HEK293 (cell line): ENCODE data around the gene NCOA3.

ENCODE experiments used
- CTCF ChIA-PET: fragments of 350-600 bp; formaldehyde crosslinking; extraction: SDS; loops from one replicate; lab custom pipeline; 2021; ENCODE audit warnings: antibody characterized with exemption; lab: Yijun Ruan, JAX
- POLR2A ChIA-PET: fragments of 300-600 bp; formaldehyde crosslinking; extraction: SDS; loops from one replicate; lab custom pipeline; 2020; ENCODE audit warnings: antibody characterized with exemption, inconsistent platforms; lab: Yijun Ruan, JAX
- H3K27ac ChIP-seq: fragments of 200-500 bp; sonication (Bioruptor generic); 2 replicates; pipeline ENCODE4 v1.5.1; 2014; ENCODE audit warnings: low read depth, low read length, control low read depth, inconsistent platforms; ENCODE audit errors: extremely low read depth
- H3K36me3 ChIP-seq, 2 experiments: fragments of 200-500 bp in 1 of 2; sonication (Bioruptor generic) in 1 of 2; 1 replicate in 1 of 2; 2 replicates in 1 of 2; pipeline ENCODE4 v1.5.1; 2014 to 2017; ENCODE audit warnings: inconsistent platforms in 2 of 2, low read length in 2 of 2; ENCODE audit not compliant: control insufficient read depth in 2 of 2, insufficient read depth in 1 of 2
- H3K4me1 ChIP-seq: fragments of 200-500 bp; sonication (Bioruptor generic); 2 replicates; pipeline ENCODE4 v1.5.1; 2014; ENCODE audit warnings: mild to moderate bottlenecking, low read length, inconsistent platforms; ENCODE audit not compliant: control insufficient read depth, insufficient read depth
- H3K4me3 ChIP-seq: 2 replicates; pipeline ENCODE4 v1.5.1; 2011; ENCODE audit warnings: low read depth, mild to moderate bottlenecking, control low read depth, low read length, moderate library complexity
- H3K9me3 ChIP-seq: fragments of 200-500 bp; sonication (Bioruptor generic); 2 replicates; pipeline ENCODE4 v1.5.1; 2014; ENCODE audit warnings: low read depth, low read length, inconsistent platforms; ENCODE audit not compliant: control insufficient read depth, insufficient read depth
- ELK4 ChIP-seq: IDR thresholded peaks from 2 replicates; pipeline ENCODE4 v1.6.1; 2011; ENCODE audit warnings: mild to moderate bottlenecking, low read depth, low read length, borderline replicate concordance
- MEIS1 ChIP-seq: sonication (generic); formaldehyde crosslinking; IDR thresholded peaks from 2 replicates; pipeline ENCODE4 v1.8.1; 2022; ENCODE audit warnings: missing genetic modification reagents, mild to moderate bottlenecking, borderline replicate concordance
- PRDM10 ChIP-seq: fragments of 450-650 bp; formaldehyde crosslinking; IDR thresholded peaks from 2 replicates; pipeline ENCODE4 v1.5.1; 2016; ENCODE audit warnings: missing biosample characterization, missing genetic modification characterization
- SP2 ChIP-seq: fragments of 450-650 bp; formaldehyde crosslinking; IDR thresholded peaks from 2 replicates; pipeline ENCODE4 v1.5.1; 2016; ENCODE audit warnings: missing biosample characterization, missing genetic modification characterization
- SP3 ChIP-seq: fragments of 450-650 bp; formaldehyde crosslinking; IDR thresholded peaks from 2 replicates; pipeline ENCODE4 v1.5.1; 2016; ENCODE audit warnings: missing biosample characterization, missing genetic modification characterization
- TRIM28 ChIP-seq: IDR thresholded peaks from 2 replicates; pipeline ENCODE4 v1.6.1; 2011; ENCODE audit warnings: low read length, control low read depth, borderline replicate concordance
- TSHZ1 ChIP-seq: fragments of 450-650 bp; formaldehyde crosslinking; IDR thresholded peaks from 2 replicates; pipeline ENCODE4 v1.5.1; 2016; ENCODE audit warnings: missing biosample characterization, missing genetic modification characterization, borderline replicate concordance
- ZBTB26 ChIP-seq: fragments of 450-650 bp; formaldehyde crosslinking; optimal IDR thresholded peaks from 2 replicates; pipeline ENCODE3; 2016; ENCODE audit warnings: missing biosample characterization, mild to moderate bottlenecking, missing genetic modification characterization
- ZEB2 ChIP-seq: fragments of 450-650 bp; formaldehyde crosslinking; IDR thresholded peaks from 2 replicates; pipeline ENCODE4 v1.5.1; 2016; ENCODE audit warnings: missing biosample characterization, missing genetic modification characterization
- ZFP69B ChIP-seq: fragments of 450-650 bp; formaldehyde crosslinking; IDR thresholded peaks from 2 replicates; pipeline ENCODE4 v1.5.1; 2016; ENCODE audit warnings: missing biosample characterization, missing genetic modification characterization
- ZNF157 ChIP-seq: fragments of 450-650 bp; formaldehyde crosslinking; IDR thresholded peaks from 2 replicates; pipeline ENCODE4 v1.5.1; 2016; ENCODE audit warnings: missing biosample characterization, missing genetic modification characterization
- ZNF174 ChIP-seq: fragments of 450-650 bp; formaldehyde crosslinking; IDR thresholded peaks from 2 replicates; pipeline ENCODE4 v1.5.0; 2017; ENCODE audit warnings: missing biosample characterization, mild to moderate bottlenecking, missing genetic modification characterization
- ZNF223 ChIP-seq: fragments of 450-650 bp; formaldehyde crosslinking; IDR thresholded peaks from 2 replicates; pipeline ENCODE4 v1.5.1; 2016; ENCODE audit warnings: missing biosample characterization, missing genetic modification characterization
- ZNF302 ChIP-seq: fragments of 450-650 bp; formaldehyde crosslinking; IDR thresholded peaks from 2 replicates; pipeline ENCODE4 v1.5.1; 2016; ENCODE audit warnings: missing biosample characterization, missing genetic modification characterization, low read depth
- ZNF521 ChIP-seq: fragments of 450-650 bp; formaldehyde crosslinking; IDR thresholded peaks from 2 replicates; pipeline ENCODE4 v1.5.1; 2017; ENCODE audit warnings: missing biosample characterization, mild to moderate bottlenecking, missing genetic modification characterization
- ZNF560 ChIP-seq: fragments of 450-650 bp; formaldehyde crosslinking; IDR thresholded peaks from 2 replicates; pipeline ENCODE4 v1.5.1; 2017; ENCODE audit warnings: missing biosample characterization, missing genetic modification characterization, borderline replicate concordance
- ZNF76 ChIP-seq: fragments of 450-650 bp; formaldehyde crosslinking; IDR thresholded peaks from 2 replicates; pipeline ENCODE4; 2016; ENCODE audit warnings: low read depth, missing biosample characterization, missing genetic modification characterization, borderline replicate concordance
- ZSCAN18 ChIP-seq: fragments of 450-650 bp; formaldehyde crosslinking; IDR thresholded peaks from 2 replicates; pipeline ENCODE4 v1.5.1; 2016; ENCODE audit warnings: missing biosample characterization, missing genetic modification characterization

NCOA3 gene

GRCh38 chr20:47481330-47482216 lies 20.1 kb upstream of the NCOA3 start:
- TF ChIP-seq PRDM10 (0 out of 2 replicates have a peak, but pooled peaks have one; percentile 15), ZFP69B (tag by site-specific recombination) (no peak), TRIM28 (peak; percentile 62; the same call in 1 of the 2 replicates)
- no peaks in the 10 kb centered on the region for H3K36me3 ChIP-seq
- ChIA-PET POLR2A (no interaction called here), CTCF (interaction anchor here (0.7 kb wide), 1 partner anchor 97 kb away, joined by 3 read pairs; no protein-coding TSS in a partner anchor)
- H3K9me3 ChIP-seq, result no peaks in the 10 kb centered on the region
- no peaks in the 10 kb centered on the region for H3K4me1 ChIP-seq
- no peak overlapping the region for H3K4me3 ChIP-seq
- no peak overlapping the region for H3K27ac ChIP-seq

- no peaks in the 10 kb centered on the region for H3K9me3 ChIP-seq
- POLR2A ChIA-PET, result no interaction called here
- no peaks in the 10 kb centered on the region for H3K4me1 ChIP-seq
- no peaks in the 10 kb centered on the region for H3K36me3 ChIP-seq
- TF ChIP-seq ZNF560 (tag by site-specific recombination), result no peak
- TF ChIP-seq, all 188 proteins: peak for 0
- H3K27ac ChIP-seq, result no peak overlapping the region
- no peak overlapping the region for H3K4me3 ChIP-seq
- CTCF ChIA-PET, result interaction anchor here (0.7 kb wide), 1 partner anchor 99 kb away, joined by 3 read pairs; no protein-coding TSS in a partner anchor
Measured at GRCh38 chr20:47482705-47483104, 19.0 kb upstream of the NCOA3 start.

- no peak overlapping the region for H3K27ac ChIP-seq
- no peaks in the 10 kb centered on the region for H3K36me3 ChIP-seq
- H3K4me3 ChIP-seq, result no peak overlapping the region
- ChIA-PET CTCF (no interaction called here), POLR2A (no interaction called here)
- H3K4me1 ChIP-seq, result no peaks in the 10 kb centered on the region
- H3K9me3 ChIP-seq, result no peaks in the 10 kb centered on the region
- TF ChIP-seq SP3 (tag by site-specific recombination) (no peak), ELK4 (no peak), ZNF521 (tag by site-specific recombination) (no peak), ZNF223 (tag by site-specific recombination) (no peak), ZSCAN18 (tag by site-specific recombination) (no peak), TSHZ1 (tag by site-specific recombination) (no peak), ZEB2 (tag by site-specific recombination) (no peak), ZNF174 (no peak), ZNF76 (tag by site-specific recombination) (no peak), MEIS1 (CRISPR knock-in tag) (no peak), SP2 (tag by site-specific recombination) (no peak), ZNF157 (tag by site-specific recombination) (no peak), ZNF302 (no peak), ZBTB26 (no peak)
Measured at GRCh38 chr20:47484303-47484702, 17.4 kb upstream of the NCOA3 start.
